Measurements from ENCODE around the gene SORCS2. TPM values are rescaled to one million over a fixed set of nuclear protein-coding genes. Genes with fewer than 3 reads are reported as not detected.
"Not testable (repeated sequence)": the region's sequence is repeated elsewhere in the genome, so short reads cannot be mapped to it uniquely, and the experiment has no call there.

SORCS2 gene
- polyA plus RNA-seq, 3 donors, result 0.46 to 0.55 TPM; not detected in 1

DNA sequence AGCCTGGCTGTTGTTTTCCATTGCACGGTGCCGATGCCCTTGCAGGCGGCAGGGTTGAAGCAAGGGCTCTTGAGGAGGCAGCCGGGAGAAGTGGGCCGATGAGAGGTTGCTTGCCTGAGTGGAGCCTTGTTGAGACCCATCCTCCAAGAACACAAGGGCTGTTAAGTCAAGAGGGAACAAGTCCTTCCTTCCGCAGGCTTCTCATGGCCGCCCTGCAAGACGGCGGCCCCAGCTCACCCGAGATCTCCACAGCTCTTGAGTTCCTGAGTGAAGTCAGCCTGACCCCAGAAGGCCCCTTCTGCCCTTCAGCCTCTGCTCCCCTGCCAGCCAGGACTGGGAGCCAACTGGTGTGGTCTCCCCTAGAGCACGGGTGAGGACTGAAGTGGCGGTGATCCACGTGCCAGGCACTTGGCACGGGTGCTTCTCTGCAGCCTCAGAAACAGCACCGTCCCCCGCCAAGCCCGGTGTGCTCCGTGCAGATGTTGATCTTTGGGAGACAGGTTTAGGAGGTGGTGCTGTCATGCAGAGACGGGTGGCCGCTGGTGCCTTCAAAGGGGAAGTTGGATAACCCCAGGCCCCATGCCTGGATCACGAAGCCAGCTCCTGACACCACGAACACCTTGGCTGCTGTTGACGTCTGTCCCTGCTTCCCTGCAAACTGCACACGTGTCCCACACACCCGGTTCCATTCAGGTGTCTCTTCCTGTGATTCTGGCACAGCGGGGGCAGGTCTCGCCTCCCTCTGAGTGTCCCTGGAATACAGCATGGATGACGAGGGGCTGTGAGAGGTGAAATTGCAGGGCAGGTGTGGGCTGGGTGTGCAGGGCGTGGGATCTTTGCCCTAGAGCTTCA, 406.8 kb downstream of the SORCS2 start:
- TF ChIP-seq, protein P1, sequence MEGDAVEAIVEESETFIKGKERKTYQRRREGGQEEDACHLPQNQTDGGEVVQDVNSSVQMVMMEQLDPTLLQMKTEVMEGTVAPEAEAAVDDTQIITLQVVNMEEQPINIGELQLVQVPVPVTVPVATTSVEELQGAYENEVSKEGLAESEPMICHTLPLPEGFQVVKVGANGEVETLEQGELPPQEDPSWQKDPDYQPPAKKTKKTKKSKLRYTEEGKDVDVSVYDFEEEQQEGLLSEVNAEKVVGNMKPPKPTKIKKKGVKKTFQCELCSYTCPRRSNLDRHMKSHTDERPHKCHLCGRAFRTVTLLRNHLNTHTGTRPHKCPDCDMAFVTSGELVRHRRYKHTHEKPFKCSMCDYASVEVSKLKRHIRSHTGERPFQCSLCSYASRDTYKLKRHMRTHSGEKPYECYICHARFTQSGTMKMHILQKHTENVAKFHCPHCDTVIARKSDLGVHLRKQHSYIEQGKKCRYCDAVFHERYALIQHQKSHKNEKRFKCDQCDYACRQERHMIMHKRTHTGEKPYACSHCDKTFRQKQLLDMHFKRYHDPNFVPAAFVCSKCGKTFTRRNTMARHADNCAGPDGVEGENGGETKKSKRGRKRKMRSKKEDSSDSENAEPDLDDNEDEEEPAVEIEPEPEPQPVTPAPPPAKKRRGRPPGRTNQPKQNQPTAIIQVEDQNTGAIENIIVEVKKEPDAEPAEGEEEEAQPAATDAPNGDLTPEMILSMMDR (IDR thresholded peaks at IDR 0.05), result no peak
- Mint-ChIP-seq H3K36me3 (no peaks in the 10 kb centered on the region), H3K4me3 (no peak overlapping the region), H3K27ac (peak overlapping the region in 3 of 7 donors; percentile 20 to 81 (median 23)), H3K4me1 (peaks cover 39% of the 10 kb centered on the region), H3K9me3 (peaks cover 8 to 17% (median 11%) of the 10 kb centered on the region in 7 donors), H3K27me3 (ENCODE audit: low read depth in 3 of 3) (peaks cover 6 to 14% (median 8%) of the 10 kb centered on the region in 3 donors)
- Histone ChIP-seq H3K79me2 (ENCODE audit: insufficient read depth, low read length) (no peaks in the 10 kb centered on the region), H2AFZ (ENCODE audit: insufficient read depth, low read depth, low read length, poor library complexity, severe bottlenecking) (no peak overlapping the region), H3K9me3 (replicated peaks in 1 of 2; ENCODE audit: control insufficient read depth in 1 of 2, insufficient read depth in 1 of 2, low read length in 2 of 2) (peaks cover 0 to 5% of the 10 kb centered on the region in 2 donors), H3K27me3 (ENCODE audit: control insufficient read depth in 2 of 2, insufficient read depth in 2 of 2, low read length in 2 of 2) (no peaks in the 10 kb centered on the region), H4K20me1 (ENCODE audit: insufficient read depth, low read length) (no peaks in the 10 kb centered on the region), H3K4me2 (replicated peaks; ENCODE audit: extremely low read depth, low read length, poor library complexity, severe bottlenecking) (no peak overlapping the region), H3K36me3 (replicated peaks in 1 of 2; ENCODE audit: control insufficient read depth in 1 of 2, insufficient read depth in 2 of 2, low read length in 2 of 2) (no peaks in the 10 kb centered on the region), H3K4me3 (replicated peaks in 1 of 3; ENCODE audit: low read depth in 2 of 3, low read length in 3 of 3) (no peak overlapping the region), H3K9ac (ENCODE audit: insufficient read depth, low read length, poor library complexity, severe bottlenecking) (no peak overlapping the region), H3K27ac (ENCODE audit: low read depth in 1 of 2, low read length in 2 of 2) (no peak overlapping the region), H3K4me1 (ENCODE audit: control insufficient read depth in 1 of 2, insufficient read depth in 2 of 2, low read length in 2 of 2) (peaks cover 31 to 32% of the 10 kb centered on the region in 2 donors)
- DNase-seq, result peak; percentile 6 to 30 (median 16)
- intact Hi-C loops (cut with micrococcal nuclease), result no loop called here
- 78% methylated on average over 27 of the region's 29 CpGs for WGBS (ENCODE audit: insufficient coverage)

DNA sequence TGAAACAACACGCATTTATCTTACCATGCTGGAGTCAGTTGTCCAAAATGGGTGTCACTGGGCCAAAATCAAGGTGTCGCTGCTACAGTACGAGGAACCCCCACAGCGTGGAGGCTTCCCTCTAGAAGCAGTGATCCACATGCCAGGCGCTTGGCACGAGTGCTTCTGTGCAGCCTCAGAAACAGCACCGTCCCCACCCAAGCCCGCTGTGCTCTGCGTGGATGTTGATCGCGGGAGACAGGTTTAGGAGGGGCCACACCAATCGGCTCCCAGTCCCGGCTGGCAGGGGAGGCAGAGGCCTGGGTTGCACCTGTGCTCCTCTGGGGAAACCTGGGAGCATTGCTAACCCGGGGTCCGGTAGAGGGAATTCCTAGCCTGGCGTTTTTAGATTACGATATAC, 407.9 kb downstream of the SORCS2 start:
- H3K36me3 Mint-ChIP-seq, result no peaks in the 10 kb centered on the region
- peaks cover 3 to 14% (median 7%) of the 10 kb centered on the region in 3 donors for H3K27me3 Mint-ChIP-seq (ENCODE audit: low read depth in 3 of 3)
- WGBS (ENCODE audit: insufficient coverage), result 94% methylated on average over 11 of the region's 17 CpGs
- intact Hi-C loops (cut with micrococcal nuclease), result no loop called here
- no peak overlapping the region for H2AFZ ChIP-seq (ENCODE audit: insufficient read depth, low read depth, low read length, poor library complexity, severe bottlenecking)
- peaks cover 37% of the 10 kb centered on the region for H3K4me1 Mint-ChIP-seq
- no peak overlapping the region for H3K4me3 Mint-ChIP-seq
- no peak overlapping the region for H3K4me3 ChIP-seq (replicated peaks in 1 of 3; ENCODE audit: low read depth in 2 of 3, low read length in 3 of 3)
- peaks cover 12 to 27% (median 22%) of the 10 kb centered on the region in 7 donors for H3K9me3 Mint-ChIP-seq
- no peaks in the 10 kb centered on the region for H3K36me3 ChIP-seq (replicated peaks in 1 of 2; ENCODE audit: control insufficient read depth in 1 of 2, insufficient read depth in 2 of 2, low read length in 2 of 2)
- H3K27me3 ChIP-seq (ENCODE audit: control insufficient read depth in 2 of 2, insufficient read depth in 2 of 2, low read length in 2 of 2), result no peaks in the 10 kb centered on the region
- no peaks in the 10 kb centered on the region for H4K20me1 ChIP-seq (ENCODE audit: insufficient read depth, low read length)
- DNase-seq, result no peak
- no peaks in the 10 kb centered on the region for H3K79me2 ChIP-seq (ENCODE audit: insufficient read depth, low read length)
- H3K9ac ChIP-seq (ENCODE audit: insufficient read depth, low read length, poor library complexity, severe bottlenecking), result no peak overlapping the region
- peak overlapping the region in 1 of 7 donors; percentile 15 for H3K27ac Mint-ChIP-seq
- H3K27ac ChIP-seq (ENCODE audit: low read depth in 1 of 2, low read length in 2 of 2), result no peak overlapping the region
- H3K9me3 ChIP-seq (replicated peaks in 1 of 2; ENCODE audit: control insufficient read depth in 1 of 2, insufficient read depth in 1 of 2, low read length in 2 of 2), result peaks cover 0 to 14% of the 10 kb centered on the region in 2 donors
- H3K4me2 ChIP-seq (replicated peaks; ENCODE audit: extremely low read depth, low read length, poor library complexity, severe bottlenecking), result no peak overlapping the region
- TF ChIP-seq, protein P1 (IDR thresholded peaks at IDR 0.05), result no peak
- H3K4me1 ChIP-seq (ENCODE audit: control insufficient read depth in 1 of 2, insufficient read depth in 2 of 2, low read length in 2 of 2), result peaks cover 31 to 32% of the 10 kb centered on the region in 2 donors

DNA sequence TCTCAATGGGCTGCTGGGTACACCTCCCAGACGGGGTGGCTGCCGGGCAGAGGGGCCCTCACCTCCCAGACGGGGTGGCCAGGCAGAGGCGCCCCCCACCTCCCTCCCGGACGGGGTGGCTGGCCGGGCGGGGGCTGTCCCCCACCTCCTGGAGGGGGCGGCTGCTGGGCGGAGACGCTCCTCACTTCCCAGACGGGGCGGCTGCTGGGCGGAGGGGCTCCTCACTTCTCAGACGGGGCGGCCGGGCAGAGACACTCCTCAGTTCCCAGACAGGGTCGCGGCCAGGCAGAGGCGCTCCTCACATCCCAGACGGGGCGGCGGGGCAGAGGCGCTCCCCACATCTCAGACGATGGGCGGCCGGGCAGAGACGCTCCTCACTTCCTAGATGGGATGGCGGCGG, 409.8 kb downstream of the SORCS2 start:
- H3K27me3 ChIP-seq (ENCODE audit: control insufficient read depth in 2 of 2, insufficient read depth in 2 of 2, low read length in 2 of 2); H3K27ac Mint-ChIP-seq; H3K4me3 ChIP-seq (replicated peaks in 1 of 3; ENCODE audit: low read depth in 2 of 3, low read length in 3 of 3); H3K9ac ChIP-seq (ENCODE audit: insufficient read depth, low read length, poor library complexity, severe bottlenecking); H2AFZ ChIP-seq (ENCODE audit: insufficient read depth, low read depth, low read length, poor library complexity, severe bottlenecking); H3K79me2 ChIP-seq (ENCODE audit: insufficient read depth, low read length); DNase-seq; intact Hi-C loops (cut with micrococcal nuclease); H3K36me3 ChIP-seq (replicated peaks in 1 of 2; ENCODE audit: control insufficient read depth in 1 of 2, insufficient read depth in 2 of 2, low read length in 2 of 2); H3K4me2 ChIP-seq (replicated peaks; ENCODE audit: extremely low read depth, low read length, poor library complexity, severe bottlenecking); H3K36me3 Mint-ChIP-seq; H3K4me3 Mint-ChIP-seq; H4K20me1 ChIP-seq (ENCODE audit: insufficient read depth, low read length); H3K27ac ChIP-seq (ENCODE audit: low read depth in 1 of 2, low read length in 2 of 2): not testable (repeated sequence)
- peaks cover 20% of the 10 kb centered on the region for H3K4me1 Mint-ChIP-seq
- H3K27me3 Mint-ChIP-seq (ENCODE audit: low read depth in 3 of 3), result peaks cover 4 to 10% (median 6%) of the 10 kb centered on the region in 3 donors
- H3K9me3 ChIP-seq (replicated peaks in 1 of 2; ENCODE audit: control insufficient read depth in 1 of 2, insufficient read depth in 1 of 2, low read length in 2 of 2), result peaks cover 0 to 14% of the 10 kb centered on the region in 2 donors
- H3K9me3 Mint-ChIP-seq, result peaks cover 11 to 28% (median 25%) of the 10 kb centered on the region in 7 donors
- H3K4me1 ChIP-seq (ENCODE audit: control insufficient read depth in 1 of 2, insufficient read depth in 2 of 2, low read length in 2 of 2), result peaks cover 14 to 19% of the 10 kb centered on the region in 2 donors
- WGBS (ENCODE audit: insufficient coverage), result 80% methylated on average over 3 of the region's 30 CpGs

Measured in CD14-positive monocyte (primary cell).